ENCODE measurements around the gene EPHB1.

The EPHB1 gene

DNA sequence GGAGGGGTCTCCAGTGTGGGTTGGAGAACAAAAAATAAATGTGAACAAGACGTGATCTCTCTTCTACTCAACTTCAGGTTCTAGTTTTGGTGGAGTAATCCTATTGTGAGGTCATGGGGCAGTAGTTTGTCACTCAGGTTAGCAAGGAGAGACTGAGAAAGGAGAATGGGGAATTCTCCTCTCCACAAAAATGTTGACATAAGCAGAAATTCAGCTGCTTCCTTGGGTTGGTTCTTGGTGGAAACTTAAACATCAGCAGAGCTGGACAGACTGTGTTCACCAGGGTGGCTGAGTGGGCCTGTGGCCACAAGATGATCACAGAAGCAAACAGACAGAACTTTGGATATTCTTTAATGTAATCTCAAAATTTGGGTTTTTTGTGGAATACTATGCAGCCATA is 78.7 kb downstream of the EPHB1 start:
- no peak for DNase-seq
- Histone ChIP-seq H3K27me3 (replicated peaks) (no peaks in the 10 kb centered on the region), H3K4me3 (ENCODE audit: low read depth, low read length) (no peak overlapping the region), H3K27ac (no peak overlapping the region), H3K36me3 (replicated peaks) (no peaks in the 10 kb centered on the region)
- in situ Hi-C loops (cut with HindIII; ENCODE audit: low pct_ligation_motif_present, low sequenced_read_pairs), result no loop called here
- TF ChIP-seq, protein P1, sequence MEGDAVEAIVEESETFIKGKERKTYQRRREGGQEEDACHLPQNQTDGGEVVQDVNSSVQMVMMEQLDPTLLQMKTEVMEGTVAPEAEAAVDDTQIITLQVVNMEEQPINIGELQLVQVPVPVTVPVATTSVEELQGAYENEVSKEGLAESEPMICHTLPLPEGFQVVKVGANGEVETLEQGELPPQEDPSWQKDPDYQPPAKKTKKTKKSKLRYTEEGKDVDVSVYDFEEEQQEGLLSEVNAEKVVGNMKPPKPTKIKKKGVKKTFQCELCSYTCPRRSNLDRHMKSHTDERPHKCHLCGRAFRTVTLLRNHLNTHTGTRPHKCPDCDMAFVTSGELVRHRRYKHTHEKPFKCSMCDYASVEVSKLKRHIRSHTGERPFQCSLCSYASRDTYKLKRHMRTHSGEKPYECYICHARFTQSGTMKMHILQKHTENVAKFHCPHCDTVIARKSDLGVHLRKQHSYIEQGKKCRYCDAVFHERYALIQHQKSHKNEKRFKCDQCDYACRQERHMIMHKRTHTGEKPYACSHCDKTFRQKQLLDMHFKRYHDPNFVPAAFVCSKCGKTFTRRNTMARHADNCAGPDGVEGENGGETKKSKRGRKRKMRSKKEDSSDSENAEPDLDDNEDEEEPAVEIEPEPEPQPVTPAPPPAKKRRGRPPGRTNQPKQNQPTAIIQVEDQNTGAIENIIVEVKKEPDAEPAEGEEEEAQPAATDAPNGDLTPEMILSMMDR (IDR thresholded peaks at IDR 0.05; ENCODE audit: low read depth, low read length, missing control alignments), result no peak

DNA sequence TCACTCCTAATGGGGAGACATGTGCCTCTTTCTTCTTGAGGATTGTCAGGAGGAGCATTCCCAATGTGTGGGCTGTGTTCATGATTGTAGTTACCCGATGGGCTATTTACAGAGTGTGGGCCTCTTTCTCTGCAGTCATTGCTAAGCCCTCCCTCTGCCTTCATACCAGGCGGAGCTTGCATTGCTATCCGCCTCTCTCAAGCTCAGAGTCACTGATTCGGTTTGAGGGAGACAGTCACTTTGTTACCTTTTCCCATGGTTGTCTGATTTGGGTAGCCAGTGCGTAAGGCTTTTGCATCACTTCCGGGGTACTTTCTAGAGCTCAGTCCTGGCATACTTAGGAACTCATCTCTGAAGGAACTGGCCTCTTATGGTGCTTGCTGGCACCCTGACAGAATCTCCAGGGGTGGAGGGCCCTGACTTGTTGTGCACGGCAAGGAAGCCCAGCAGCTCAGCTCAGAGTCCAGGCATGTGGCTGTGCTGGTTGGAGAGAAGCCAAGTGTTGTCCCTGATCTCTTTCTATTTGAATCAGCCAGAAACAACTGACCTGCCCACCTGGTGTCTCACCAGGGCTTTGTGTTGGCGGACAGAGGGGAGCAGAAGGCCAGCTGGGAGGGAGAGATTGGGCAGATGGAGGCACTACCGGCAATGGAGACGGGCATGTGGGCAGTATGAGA is 79.8 kb downstream of the EPHB1 start:
- Histone ChIP-seq H3K4me3 (ENCODE audit: low read depth, low read length) (no peak overlapping the region), H3K27ac (no peak overlapping the region), H3K27me3 (replicated peaks) (no peaks in the 10 kb centered on the region), H3K36me3 (replicated peaks) (no peaks in the 10 kb centered on the region)
- DNase-seq, result no peak
- in situ Hi-C loops (cut with HindIII; ENCODE audit: low pct_ligation_motif_present, low sequenced_read_pairs), result no loop called here
- TF ChIP-seq, protein P1 (IDR thresholded peaks at IDR 0.05; ENCODE audit: low read depth, low read length, missing control alignments), result no peak

DNA sequence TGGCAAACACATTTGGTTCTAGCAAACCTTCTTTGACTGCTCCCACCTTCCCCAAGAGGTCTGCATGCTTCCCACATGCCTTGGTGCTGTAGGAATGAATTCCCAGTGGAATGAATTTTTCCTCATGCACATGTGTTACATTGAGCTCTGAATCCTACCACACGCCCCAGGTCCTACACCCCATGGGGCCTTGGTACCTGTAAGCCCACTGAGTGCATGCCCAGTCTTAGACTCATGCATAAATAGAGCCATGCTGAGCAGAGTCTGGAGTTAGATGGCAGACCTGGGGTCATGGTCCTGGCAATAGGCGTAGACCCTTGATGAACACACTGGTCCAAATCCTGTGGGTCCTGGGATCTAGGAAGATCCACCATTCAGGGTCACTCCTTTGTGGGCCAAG is 81.8 kb downstream of the EPHB1 start:
- in situ Hi-C loops (cut with HindIII; ENCODE audit: low pct_ligation_motif_present, low sequenced_read_pairs), result no loop called here
- H3K27ac ChIP-seq, result no peak overlapping the region
- DNase-seq, result no peak

DNA sequence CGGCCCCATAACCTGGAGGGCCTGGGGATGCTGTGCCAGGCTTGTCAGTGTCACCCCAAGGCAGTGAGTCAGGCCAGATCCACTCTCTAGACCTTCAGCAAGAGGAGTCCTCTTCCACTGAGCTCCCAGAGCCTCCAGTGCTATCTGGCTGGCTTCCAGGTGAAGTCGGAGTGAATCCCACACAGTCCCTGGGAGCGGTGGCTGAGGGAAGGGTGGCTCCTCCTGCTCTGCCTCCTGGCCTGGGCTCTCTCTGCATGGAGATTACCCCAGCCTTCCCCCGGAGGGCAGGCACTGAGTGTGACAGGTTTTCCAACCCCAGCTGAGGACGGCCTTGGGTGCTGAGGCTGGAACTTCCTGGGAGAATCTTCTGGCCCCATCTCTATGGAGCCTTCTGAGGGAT is 82.7 kb downstream of the EPHB1 start:
- DNase-seq, result no peak
- H3K36me3 ChIP-seq (replicated peaks), result no peaks in the 10 kb centered on the region
- TF ChIP-seq, protein P1 (IDR thresholded peaks at IDR 0.05; ENCODE audit: low read depth, low read length, missing control alignments), result no peak
- in situ Hi-C loops (cut with HindIII; ENCODE audit: low pct_ligation_motif_present, low sequenced_read_pairs), result no loop called here
- H3K27ac ChIP-seq, result no peak overlapping the region
- H3K27me3 ChIP-seq (replicated peaks), result no peaks in the 10 kb centered on the region
- H3K4me3 ChIP-seq (ENCODE audit: low read depth, low read length), result no peak overlapping the region

More for the DNA sequence above, 81.8 kb downstream of the EPHB1 start:
- TF ChIP-seq, protein P1 (IDR thresholded peaks at IDR 0.05; ENCODE audit: low read depth, low read length, missing control alignments), result no peak
- Histone ChIP-seq H3K27me3 (replicated peaks) (no peaks in the 10 kb centered on the region), H3K4me3 (ENCODE audit: low read depth, low read length) (no peak overlapping the region), H3K36me3 (replicated peaks) (no peaks in the 10 kb centered on the region)

DNA sequence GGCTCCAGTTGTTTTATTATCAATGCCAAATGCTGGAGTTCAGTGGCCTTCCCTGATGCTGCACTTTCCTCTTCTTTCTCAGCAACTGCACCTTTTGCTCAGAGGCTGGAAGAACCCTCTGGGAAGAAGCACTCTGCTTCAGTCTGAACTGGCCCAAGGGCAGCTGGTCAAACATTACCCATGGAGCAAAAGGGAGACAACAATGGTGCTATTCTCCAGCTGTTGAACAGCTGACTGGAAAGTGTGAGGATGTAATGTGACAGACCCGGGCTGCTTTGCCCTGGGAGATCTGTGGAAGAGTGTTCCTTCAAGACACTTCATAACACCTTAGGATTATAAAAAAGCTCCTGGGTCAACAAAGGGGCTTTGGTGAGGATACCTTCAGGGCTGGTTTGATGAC is 84.9 kb downstream of the EPHB1 start:
- H3K27ac ChIP-seq, result no peak overlapping the region
- DNase-seq, result no peak
- no peak overlapping the region for H3K4me3 ChIP-seq (ENCODE audit: low read depth, low read length)
- H3K27me3 ChIP-seq (replicated peaks), result no peaks in the 10 kb centered on the region
- in situ Hi-C loops (cut with HindIII; ENCODE audit: low pct_ligation_motif_present, low sequenced_read_pairs), result no loop called here
- TF ChIP-seq, protein P1 (IDR thresholded peaks at IDR 0.05; ENCODE audit: low read depth, low read length, missing control alignments), result no peak
- no peaks in the 10 kb centered on the region for H3K36me3 ChIP-seq (replicated peaks)

DNA sequence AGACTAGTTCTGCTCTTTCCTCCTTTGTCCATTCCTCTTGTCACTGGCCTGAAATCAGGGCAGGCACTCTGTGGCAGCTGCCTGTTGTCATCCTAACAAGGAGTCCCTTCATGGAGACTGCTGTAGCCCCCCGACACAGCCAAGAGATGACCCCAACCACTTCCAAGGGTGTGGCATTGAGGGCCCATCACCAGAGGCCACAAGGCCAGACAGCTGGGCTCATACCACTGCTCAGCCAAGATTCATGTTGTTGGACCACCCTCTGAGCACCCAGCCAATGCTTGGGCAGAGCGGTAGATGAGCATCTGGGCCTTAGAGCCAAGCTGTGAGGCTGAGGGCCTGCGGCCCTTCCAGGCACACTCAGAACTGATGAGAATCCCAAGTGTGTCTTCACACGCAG is 85.4 kb downstream of the EPHB1 start:
- in situ Hi-C loops (cut with HindIII; ENCODE audit: low pct_ligation_motif_present, low sequenced_read_pairs), result no loop called here
- Histone ChIP-seq H3K27ac (no peak overlapping the region), H3K4me3 (ENCODE audit: low read depth, low read length) (no peak overlapping the region), H3K36me3 (replicated peaks) (no peaks in the 10 kb centered on the region), H3K27me3 (replicated peaks) (no peaks in the 10 kb centered on the region)
- DNase-seq, result no peak
- TF ChIP-seq, protein P1 (IDR thresholded peaks at IDR 0.05; ENCODE audit: low read depth, low read length, missing control alignments), result no peak

Measured in brain microvascular endothelial cell (primary cell).